Epidermal melanocyte (primary cell): ENCODE results near the gene PFKL.
"Not testable (repeated sequence)": the region's sequence is repeated elsewhere in the genome, so short reads cannot be mapped to it uniquely, and the experiment has no call there.

Experiments
- DNase-seq: peaks from one replicate; pipeline ENCODE4 v3.0.0; 2011; ENCODE audit warnings: low spot score; ENCODE audit not compliant: insufficient read length

PFKL gene

DNA sequence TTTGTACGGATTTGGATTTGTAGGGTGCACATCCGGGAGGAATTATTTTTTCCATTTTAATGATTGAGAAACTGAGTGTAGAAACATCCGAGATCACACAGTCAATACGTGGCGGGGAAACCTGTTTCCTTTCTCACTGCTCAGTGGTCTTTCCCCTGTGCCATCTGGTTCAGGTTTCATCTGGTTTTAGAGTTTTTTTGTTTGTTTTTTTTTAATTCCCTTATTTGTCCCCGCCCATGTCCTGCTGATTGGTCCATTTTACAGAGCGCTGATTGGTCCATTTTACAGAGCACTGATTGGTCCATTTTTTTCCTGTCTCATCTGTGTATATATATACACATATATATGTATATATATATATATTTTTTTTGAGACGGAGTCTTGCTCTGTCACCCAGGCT is 59.5 kb downstream of the PFKL start:
- DNase-seq = no peak

DNA sequence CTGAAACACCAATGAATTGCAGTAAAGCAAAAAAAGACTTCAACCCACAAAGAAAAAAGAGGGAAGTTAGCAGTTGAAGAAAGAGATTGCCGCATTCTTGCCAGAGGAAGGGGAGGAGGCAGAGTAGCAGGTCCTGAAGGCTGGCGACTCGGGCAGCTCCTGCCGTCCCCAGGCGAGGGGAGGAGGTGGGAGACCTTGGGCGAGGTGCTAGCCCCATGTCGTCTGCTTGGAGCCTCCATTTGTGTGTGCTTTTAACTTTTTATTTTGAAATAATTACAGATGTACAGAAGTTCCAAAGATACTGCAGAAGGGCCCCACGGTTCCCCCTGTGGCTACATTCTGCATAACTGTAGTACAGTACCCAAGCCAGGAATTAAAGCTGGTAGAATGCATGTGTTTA is 60.3 kb downstream of the PFKL start:
- DNase-seq = no peak

DNA sequence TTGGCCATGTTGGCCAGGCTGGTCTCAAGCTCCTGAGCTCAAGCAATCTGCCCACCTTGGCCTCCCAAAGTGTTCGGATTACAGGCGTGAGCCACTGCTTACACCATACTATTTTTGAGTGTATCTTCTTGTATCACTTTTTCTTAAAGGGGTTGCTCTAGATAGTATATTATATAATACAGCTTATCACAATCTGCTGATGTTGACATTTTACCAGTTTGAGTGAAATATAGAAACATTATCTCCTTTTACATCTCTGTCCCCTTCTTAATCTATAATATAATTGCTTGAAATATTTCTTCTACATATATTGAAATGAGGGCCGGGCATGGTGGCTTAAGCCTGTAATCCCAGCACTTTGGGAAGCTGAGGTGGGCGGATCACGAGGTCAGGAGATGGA is 62.0 kb downstream of the PFKL start:
- not testable (repeated sequence) for DNase-seq

DNA sequence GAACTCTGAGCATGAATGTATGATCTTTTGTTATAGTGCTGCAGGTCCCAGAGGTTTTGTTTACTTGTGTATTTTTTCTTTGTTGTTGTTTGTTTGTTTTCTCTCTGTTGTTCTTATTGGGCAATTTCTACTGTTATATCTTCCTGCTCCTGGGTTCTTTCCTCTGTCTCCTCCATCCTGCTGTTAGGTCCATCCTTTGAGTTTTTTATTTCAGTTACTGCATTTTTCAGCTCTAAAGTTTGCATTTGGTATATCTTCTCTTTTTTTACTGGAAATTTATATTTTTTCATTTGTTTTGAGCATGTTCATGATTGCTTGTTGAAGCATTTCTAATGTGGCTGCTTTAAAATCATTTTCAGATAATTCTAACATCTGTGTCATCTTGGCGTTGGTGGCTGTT is 63.4 kb downstream of the PFKL start:
- DNase-seq = no peak

DNA sequence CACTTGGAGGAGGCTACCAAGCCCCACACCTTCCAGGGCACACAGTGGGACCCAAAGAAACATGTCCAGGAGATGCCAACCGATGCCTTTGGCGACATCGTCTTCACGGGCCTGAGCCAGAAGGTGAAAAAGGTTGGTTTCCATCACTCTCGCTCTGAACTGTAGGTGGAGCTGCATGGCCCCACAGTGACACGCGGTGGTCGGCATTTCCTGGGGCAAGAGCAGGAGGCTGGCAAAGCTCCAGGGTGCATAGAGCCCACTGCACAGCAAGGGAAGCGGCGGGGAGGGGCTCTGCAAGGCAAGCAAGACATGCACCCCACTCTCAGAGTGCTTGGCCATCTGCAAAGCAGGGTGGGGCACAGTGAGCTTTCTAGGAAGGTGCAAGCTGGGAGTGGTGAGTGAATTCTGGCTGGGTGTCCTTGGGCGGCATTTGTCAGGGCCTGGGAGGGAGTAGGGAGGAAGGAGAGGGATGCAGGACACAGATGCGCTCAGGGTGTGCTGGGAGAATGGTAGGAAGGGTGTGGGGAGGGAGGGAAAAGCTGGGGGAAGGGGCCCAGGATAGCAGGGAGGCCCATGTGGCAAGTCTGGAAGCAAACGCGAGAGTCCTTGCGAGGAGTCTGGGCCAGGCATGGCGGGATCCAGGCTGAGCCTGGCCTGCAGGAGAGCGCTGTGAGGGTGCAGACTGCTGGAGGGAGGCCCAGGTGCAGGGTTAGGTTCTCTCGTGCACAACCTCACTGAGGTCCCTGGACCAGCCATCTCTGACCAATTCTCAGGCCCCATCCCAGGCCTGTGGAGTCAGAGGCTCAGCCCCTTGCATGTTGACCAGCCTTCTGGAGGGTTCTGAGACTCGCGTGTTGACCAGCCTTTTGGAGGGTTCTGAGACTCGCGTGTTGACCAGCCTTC is 64.5 kb downstream of the PFKL start:
- no peak for DNase-seq

DNA sequence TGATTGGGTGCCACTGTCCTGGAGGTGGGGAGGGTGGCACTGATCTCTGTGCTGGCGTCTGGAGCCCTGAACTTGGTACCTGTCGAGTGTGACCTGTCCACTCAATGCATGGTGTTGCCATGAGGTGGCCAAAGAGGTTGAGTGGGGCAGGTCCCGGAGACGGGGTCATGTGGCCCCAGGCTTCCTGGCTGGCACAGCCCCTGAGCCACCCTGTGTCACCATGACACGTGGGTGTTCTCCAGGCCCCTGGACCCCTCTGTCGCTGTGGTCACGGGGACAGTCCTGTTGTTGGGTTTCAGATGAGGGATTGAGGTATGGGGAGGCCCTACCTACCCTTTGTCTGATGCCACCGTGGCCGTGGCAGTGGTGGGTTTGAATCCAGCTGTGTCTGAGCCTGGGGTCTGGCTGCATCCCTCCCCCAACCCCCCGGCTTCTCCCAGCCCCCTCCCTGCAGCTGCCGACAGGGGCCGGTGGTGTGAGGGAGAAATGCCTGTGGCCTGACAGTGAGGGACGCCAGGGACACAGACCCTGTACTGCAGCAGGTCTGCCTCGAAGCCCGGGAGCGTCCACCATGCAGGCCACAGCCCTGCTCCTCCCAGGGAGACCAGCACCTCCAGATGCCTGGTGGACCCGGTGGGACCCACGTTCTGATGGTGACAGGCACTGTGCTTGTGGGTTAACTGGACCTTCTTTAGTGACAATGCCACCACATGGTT is 65.6 kb downstream of the PFKL start:
- no peak for DNase-seq

DNA sequence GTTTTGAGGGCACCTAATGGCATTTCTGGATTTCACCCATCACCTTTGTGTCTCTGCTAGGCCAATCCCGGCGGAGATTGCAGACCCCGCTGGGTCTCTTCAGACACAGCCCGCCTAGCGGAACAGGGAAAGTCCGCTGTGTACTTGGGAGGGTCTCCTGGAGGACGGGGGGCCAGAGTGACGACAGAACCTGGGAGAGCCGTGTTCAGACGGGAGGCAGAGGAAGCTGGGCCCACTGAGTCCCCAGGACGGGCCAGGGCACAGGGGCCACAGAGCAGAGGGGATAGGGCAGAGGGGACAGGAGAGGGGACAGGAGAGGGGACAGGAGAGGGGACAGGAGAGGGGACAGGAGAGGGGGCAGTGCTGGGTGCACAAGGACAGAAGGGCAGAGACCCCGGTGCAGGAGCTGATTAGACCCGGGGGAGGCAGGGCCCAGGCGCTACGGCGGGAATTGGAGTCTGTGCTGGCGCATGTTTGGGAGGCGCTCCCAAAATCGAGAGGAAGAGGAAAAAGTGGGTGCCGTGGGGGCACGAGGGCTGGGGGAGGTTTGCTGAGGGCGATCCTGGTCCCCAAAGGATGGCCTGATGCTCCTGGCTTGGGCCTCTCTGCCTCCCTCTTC is 66.2 kb downstream of the PFKL start:
- no peak for DNase-seq

DNA sequence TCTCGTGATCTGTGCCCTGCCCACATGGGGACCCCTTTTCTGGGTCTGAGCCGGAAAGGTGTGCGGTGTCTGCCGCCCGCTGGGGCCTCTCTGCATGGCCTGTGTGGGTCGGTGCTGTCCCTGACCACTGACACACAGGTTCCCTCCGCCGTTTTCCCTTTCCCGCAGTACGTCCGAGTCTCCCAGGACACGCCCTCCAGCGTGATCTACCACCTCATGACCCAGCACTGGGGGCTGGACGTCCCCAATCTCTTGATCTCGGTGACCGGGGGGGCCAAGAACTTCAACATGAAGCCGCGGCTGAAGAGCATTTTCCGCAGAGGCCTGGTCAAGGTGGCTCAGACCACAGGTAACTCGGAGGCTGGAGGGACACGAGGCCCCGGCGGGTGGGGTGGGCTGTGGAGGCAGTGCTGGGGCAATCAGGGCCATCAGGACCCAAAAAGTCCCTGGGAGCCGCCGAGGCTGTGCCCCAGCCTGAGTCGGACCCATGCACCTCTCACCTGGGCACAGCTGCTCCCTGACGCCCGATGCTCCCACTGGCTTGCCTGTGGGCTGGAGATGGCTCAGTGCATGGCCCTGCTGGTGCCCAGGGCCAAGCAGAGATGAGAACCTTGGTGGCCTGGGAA is 66.8 kb downstream of the PFKL start:
- no peak for DNase-seq

DNA sequence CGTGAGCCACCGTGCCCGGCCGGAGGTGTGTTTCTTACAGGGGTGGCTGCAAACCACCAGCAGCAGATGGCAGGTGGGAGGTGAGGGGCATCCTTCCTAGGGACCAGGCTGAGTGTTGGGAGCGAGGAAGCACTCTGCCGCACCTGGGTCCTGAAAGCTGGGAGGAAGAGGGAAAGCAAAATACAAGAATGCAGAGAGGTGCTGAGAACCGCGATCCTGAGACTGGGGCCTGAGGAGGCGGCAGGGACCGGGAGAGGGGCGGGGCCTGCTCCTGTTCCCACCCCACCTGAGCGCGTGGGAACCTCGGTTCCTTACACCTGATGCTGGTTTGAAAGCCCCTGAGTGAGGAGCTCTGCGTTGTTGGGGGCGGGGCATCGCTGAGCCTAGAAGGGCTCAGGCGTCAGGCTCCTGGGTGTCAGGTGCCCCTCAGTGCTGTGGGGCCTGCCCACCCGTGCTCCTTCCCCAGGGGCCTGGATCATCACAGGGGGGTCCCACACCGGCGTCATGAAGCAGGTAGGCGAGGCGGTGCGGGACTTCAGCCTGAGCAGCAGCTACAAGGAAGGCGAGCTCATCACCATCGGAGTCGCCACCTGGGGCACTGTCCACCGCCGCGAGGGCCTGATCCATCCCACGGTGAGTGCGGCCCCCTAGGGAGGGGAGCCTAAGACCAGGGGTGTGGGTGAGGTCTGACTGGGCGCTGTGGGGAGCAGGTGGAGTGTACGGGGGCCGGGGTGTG is 69.0 kb downstream of the PFKL start:
- DNase-seq = no peak

DNA sequence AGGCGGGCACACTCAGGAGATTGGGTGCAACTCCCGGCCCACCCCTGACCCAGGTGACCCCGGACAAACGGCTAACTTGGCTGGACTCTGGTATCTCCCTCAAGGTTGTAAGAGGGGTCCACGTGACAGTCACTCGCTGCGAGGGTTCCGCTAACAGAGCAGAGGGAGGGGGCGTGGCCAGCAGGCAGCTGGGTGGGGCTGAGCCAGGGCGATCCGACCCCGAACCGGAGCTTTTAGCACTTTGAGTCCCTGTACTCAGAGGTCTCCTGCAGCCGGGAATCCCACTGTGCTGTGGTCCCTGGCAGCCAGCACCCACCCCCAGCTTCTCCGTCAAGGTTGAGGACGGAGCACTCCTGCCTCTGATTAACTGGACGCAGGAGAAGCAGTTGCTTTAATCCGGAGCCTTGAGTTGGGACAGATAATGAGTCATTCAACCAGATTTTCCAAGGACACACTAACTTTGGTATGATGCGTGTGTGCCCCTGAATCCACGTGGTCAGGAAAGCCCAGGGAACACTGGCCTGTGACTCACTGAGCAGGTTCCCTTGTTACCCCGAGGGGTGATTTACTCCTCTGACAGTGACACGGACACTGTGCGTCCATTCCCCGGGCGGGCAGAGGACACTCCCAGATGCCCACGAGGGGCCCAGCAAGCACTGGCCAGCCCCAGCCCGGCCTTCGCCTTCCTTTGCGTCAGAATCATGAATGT is 70.3 kb downstream of the PFKL start:
- no peak for DNase-seq

DNA sequence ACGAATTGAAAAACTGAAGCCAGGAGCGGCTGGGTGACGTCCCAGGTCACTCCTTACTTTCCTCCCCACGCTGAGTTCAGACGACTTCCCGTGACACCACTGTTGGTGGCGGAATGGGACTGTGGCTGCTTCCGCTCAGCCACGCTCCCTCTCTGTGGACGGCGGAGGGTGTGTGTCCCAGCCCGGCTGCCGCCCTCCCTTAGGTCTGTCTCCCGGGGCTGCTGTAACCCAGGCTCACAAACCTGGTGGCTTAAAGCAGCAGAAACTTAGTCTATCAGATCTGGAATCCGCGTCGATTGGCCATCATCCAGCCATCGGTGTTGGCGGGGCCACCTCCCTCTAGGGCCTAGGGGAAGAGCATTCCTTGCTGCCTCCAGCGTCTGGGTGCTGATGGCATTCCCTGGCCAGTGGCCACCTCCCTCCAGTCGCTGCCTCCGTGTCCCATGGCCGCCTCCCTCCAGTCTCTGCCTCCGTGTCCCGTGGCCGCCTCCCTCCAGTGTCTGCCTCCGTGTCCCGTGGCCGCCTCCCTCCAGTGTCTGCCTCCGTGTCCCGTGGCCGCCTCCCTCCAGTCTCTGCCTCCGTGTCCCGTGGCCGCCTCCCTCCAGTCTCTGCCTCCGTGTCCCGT is 71.0 kb downstream of the PFKL start:
- no peak for DNase-seq

DNA sequence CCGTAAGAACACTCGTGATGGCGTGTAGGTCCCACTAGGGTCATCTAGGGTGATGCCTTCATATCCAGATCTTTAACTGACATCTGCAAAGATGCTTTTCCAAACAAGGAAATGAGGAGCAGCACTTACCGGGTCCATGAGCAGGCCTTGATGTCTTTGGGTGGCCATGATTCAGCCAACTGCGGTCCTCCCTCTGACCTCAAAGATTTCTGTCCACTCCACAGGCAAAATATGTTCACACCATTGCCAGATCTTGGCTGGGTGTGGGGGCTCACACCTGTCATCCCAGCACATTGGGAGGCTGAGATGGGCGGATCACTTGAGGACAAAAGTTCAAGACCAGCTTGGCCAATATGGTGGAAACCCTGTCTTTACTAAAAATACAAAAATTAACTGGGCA is 71.7 kb downstream of the PFKL start:
- no peak for DNase-seq

DNA sequence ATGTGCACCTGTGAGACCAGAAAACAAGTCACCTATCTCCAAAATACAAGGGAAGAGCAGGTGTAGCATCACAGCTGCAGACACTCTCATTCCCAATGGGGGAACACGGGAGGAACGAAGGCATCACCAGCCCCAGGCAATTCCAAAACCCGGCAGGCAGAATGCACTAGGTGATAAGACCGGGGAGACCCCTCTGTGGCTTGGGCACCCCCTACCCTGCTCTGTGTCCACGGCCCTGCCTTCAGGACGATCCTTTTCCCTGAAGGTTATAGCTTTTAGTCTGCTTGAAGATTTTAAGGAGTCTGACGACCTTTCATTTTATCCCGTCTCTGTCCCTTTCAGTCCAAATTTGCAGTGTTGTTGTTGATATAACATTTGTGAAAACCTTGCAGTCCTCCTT is 72.8 kb downstream of the PFKL start:
- no peak for DNase-seq

DNA sequence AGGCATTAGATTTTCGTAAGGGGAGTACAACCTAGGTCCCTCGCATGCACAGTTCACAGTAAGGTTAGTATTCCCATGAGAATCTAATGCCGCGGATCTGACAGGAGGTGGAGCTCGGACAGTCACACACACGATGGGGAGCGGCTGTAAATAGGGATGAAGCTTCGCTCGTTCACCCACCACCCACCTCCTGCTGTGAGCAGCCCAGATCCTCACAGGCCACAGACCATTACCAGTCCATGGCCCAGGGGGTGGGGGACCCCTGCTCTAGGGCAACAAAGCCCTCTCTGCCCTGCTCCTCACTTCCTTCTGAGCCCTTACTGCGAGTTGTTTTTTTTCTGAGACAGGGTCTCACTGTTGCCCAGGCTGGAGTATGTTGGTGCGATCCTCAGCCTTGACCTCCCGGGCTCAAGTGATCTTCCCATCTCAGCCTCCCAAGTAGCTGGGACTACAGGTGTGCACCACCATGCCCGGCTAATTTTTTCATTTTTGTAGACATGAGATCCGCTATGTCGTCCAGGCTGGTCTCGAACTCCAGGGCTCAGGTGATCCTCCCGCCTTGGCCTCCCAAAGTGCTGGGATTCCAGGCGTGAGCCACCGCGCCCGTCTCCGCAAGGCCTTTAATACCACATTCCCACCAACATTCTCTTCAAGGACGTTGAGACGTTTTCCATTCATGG is 74.9 kb downstream of the PFKL start:
- DNase-seq = no peak

DNA sequence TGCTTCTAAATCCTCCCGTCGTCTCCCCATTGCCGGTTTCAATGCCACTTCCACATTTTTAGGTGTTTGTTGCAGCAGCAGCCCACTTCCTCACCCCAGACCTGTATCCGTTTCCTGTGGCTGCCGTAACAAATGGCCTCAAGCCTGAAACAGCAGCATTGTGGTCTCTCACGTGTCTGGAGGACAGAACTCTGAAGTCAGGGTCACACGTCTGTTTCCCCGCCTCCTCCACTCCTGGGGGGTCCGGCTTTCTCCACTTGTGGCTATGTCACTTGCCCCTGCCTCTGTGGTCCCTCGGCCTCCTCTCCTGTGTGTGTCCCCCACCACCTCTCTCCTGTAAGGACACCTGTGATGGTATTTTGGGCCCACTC is 75.4 kb downstream of the PFKL start:
- DNase-seq = no peak

DNA sequence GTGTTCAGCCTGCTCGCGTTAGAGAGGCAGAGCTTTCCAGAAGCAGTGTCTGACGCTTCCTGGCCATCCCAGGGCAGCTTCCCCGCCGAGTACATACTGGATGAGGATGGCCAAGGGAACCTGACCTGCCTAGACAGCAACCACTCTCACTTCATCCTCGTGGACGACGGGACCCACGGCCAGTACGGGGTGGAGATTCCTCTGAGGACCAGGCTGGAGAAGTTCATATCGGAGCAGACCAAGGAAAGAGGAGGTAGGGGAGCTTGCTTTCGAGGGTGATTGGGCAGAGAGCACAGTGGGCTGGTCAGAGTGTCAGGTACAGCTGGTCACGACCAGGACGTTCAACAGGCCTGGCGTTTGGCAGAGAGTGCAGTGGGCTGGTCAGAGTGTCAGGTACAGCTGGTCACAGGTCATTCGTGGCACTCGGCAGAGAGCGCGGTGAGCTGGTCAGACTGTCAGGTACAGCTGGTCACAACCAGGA is 75.9 kb downstream of the PFKL start:
- DNase-seq = no peak

DNA sequence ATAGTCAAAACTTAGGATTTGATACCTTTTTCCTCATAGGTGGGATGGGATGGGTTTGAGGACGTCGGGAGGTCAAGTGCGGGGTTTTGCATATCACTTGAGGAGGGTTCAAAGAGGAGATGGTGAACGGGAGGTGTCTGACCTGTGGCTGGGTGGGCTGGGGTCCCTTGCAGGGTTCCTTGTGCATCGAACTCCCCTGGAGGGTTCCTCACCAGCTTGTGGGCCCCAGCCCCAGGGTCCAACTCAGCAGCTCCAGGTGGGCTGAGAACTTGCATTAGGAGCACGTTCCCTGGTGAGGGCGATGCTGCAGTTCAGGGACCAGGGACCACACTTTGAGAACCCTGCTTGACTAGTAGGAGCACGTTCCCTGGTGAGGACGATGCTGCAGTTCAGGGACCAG is 76.8 kb downstream of the PFKL start:
- no peak for DNase-seq
